HL-60 (cell line): Measurements from ENCODE around the gene HSPA12B.

ENCODE experiments used
- DNase-seq, 2 experiments: peaks; one replicate each; pipeline ENCODE4 v3.0.0-alpha.2; 2010 to 2020; ENCODE audit warnings: low read depth in 1 of 2, low spot score in 1 of 2
- H3K27ac ChIP-seq: fragments of 250-450 bp; sonication (Bioruptor Pico); replicated peaks from 2 replicates; pipeline ENCODE4 v1.5.1; 2020; ENCODE audit warnings: mild to moderate bottlenecking, moderate library complexity
- H3K27me3 ChIP-seq: fragments of 250-450 bp; sonication (Bioruptor Pico); 2 replicates; pipeline ENCODE4 v1.5.1; 2021; ENCODE audit warnings: mild to moderate bottlenecking, moderate library complexity; ENCODE audit not compliant: insufficient read depth, poor library complexity, severe bottlenecking
- H3K4me3 ChIP-seq: replicated peaks from 2 replicates; pipeline ENCODE4 v1.5.1; 2011; ENCODE audit warnings: mild to moderate bottlenecking, control low read depth, low read length; ENCODE audit not compliant: insufficient read depth
- GABPA ChIP-seq: IDR thresholded peaks from 2 replicates; pipeline ENCODE4 v1.6.1; 2012; ENCODE audit warnings: low read depth
- POLR2AphosphoS5 ChIP-seq: IDR thresholded peaks from 2 replicates; pipeline ENCODE4 v1.6.1; 2012; ENCODE audit warnings: low read depth
- REST ChIP-seq: IDR thresholded peaks from 2 replicates; pipeline ENCODE4 v1.6.1; 2012; ENCODE audit warnings: low read depth; ENCODE audit not compliant: insufficient replicate concordance
- SPI1 ChIP-seq: IDR thresholded peaks from 2 replicates; pipeline ENCODE4 v1.6.1; 2012; ENCODE audit warnings: low read depth, mild to moderate bottlenecking, borderline replicate concordance
- TF ChIP-seq, protein P1 (sequence below): IDR thresholded peaks from one replicate; pipeline ENCODE4 v1.5.1; 2011; ENCODE audit warnings: low read length, control low read depth, inconsistent platforms; ENCODE audit not compliant: insufficient read depth

Gene HSPA12B

GRCh38 chr20:3686867-3687321 is 45.6 kb upstream of the HSPA12B start:
- Histone ChIP-seq H3K4me3 (no peak overlapping the region), H3K27ac (no peak overlapping the region), H3K27me3 (peaks cover 21% of the 10 kb centered on the region)
- DNase-seq: no peak
- TF ChIP-seq POLR2AphosphoS5 (no peak), SPI1 (no peak), GABPA (no peak), REST (no peak)
- TF ChIP-seq, protein P1, sequence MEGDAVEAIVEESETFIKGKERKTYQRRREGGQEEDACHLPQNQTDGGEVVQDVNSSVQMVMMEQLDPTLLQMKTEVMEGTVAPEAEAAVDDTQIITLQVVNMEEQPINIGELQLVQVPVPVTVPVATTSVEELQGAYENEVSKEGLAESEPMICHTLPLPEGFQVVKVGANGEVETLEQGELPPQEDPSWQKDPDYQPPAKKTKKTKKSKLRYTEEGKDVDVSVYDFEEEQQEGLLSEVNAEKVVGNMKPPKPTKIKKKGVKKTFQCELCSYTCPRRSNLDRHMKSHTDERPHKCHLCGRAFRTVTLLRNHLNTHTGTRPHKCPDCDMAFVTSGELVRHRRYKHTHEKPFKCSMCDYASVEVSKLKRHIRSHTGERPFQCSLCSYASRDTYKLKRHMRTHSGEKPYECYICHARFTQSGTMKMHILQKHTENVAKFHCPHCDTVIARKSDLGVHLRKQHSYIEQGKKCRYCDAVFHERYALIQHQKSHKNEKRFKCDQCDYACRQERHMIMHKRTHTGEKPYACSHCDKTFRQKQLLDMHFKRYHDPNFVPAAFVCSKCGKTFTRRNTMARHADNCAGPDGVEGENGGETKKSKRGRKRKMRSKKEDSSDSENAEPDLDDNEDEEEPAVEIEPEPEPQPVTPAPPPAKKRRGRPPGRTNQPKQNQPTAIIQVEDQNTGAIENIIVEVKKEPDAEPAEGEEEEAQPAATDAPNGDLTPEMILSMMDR: no peak

GRCh38 chr20:3687655-3688054 is 44.8 kb upstream of the HSPA12B start:
- no peak overlapping the region for H3K4me3 ChIP-seq
- TF ChIP-seq POLR2AphosphoS5 (no peak), REST (no peak), GABPA (no peak), SPI1 (no peak)
- TF ChIP-seq, protein P1: no peak
- DNase-seq: no peak
- no peak overlapping the region for H3K27ac ChIP-seq
- H3K27me3 ChIP-seq: peaks cover 15% of the 10 kb centered on the region

- Histone ChIP-seq H3K27ac (no peak overlapping the region), H3K27me3 (peaks cover 2% of the 10 kb centered on the region), H3K4me3 (no peak overlapping the region)
- TF ChIP-seq REST (no peak), GABPA (no peak)
- no peak for DNase-seq
Measured at GRCh38 chr20:3689978-3690377, 42.5 kb upstream of the HSPA12B start.

- no peak overlapping the region for H3K4me3 ChIP-seq
- no peak for DNase-seq
- TF ChIP-seq SPI1: no peak
- no peak for TF ChIP-seq GABPA
- no peak for TF ChIP-seq POLR2AphosphoS5
- no peak for TF ChIP-seq REST
- TF ChIP-seq, protein P1: no peak
- H3K27ac ChIP-seq: no peak overlapping the region
- peaks cover 2% of the 10 kb centered on the region for H3K27me3 ChIP-seq
Measured at GRCh38 chr20:3690413-3690812, 42.1 kb upstream of the HSPA12B start.
